Naive thymus-derived CD8-positive, alpha-beta T cell (primary cell): ENCODE measurements around the gene PLAAT2. TPM values are rescaled to one million over a fixed set of nuclear protein-coding genes. Genes with fewer than 3 reads are reported as not detected.
"Not testable (repeated sequence)": the region's sequence is repeated elsewhere in the genome, so short reads cannot be mapped to it uniquely, and the experiment has no call there.

Experiments used
- ATAC-seq, 2 donors: fragments of 150-1000 bp; cut with Tn5 transposase in 1 of 2; sonication (Bioruptor Pico), chemical (Tn5 transposase) in 1 of 2; 1 replicate in 1 of 2; 2 replicates in 1 of 2; pipeline ENCODE4 v1.10.0; 2021; ENCODE audit warnings: mild to moderate bottlenecking in 2 of 2, moderate library complexity in 2 of 2
- POLR2A ChIA-PET: fragments of 350-600 bp; sonication (Branson Sonifier 250); formaldehyde crosslinking; loops from one replicate; lab custom pipeline; 2021; ENCODE audit warnings: antibody characterized with exemption; lab: Charles Lee
- DNase-seq, 10 donors: peaks; one replicate each; pipeline versions ENCODE4 v3.0.0 to v3.0.0-alpha.2; 2020 to 2022
- H3K27ac Mint-ChIP-seq, 10 donors: one replicate each; pipeline ENCODE4 v1.8.0; 2020 to 2022; ENCODE audit warnings: mild to moderate bottlenecking in 10 of 10, mixed read lengths in 10 of 10, moderate library complexity in 4 of 10, inconsistent platforms in 1 of 10
- H3K27me3 Mint-ChIP-seq, 5 donors: one replicate each; pipeline ENCODE4 v1.8.0; 2021 to 2022; ENCODE audit warnings: mixed read lengths in 5 of 5
- H3K36me3 Mint-ChIP-seq, 3 donors: one replicate each; pipeline ENCODE4 v1.8.0; 2020 to 2022; ENCODE audit warnings: mixed read lengths in 3 of 3, mild to moderate bottlenecking in 2 of 3, inconsistent platforms in 1 of 3
- H3K4me1 Mint-ChIP-seq, 4 donors: one replicate each; pipeline ENCODE4 v1.8.0; 2021 to 2022; ENCODE audit warnings: mixed read lengths in 4 of 4
- H3K4me3 Mint-ChIP-seq, 10 donors: one replicate each; pipeline ENCODE4 v1.8.0; 2020 to 2022; ENCODE audit warnings: mild to moderate bottlenecking in 10 of 10, mixed read lengths in 10 of 10, moderate library complexity in 6 of 10, inconsistent platforms in 1 of 10
- H3K9me3 Mint-ChIP-seq, 9 donors: one replicate each; pipeline ENCODE4 v1.8.0; 2020 to 2022; ENCODE audit warnings: mixed read lengths in 9 of 9, mild to moderate bottlenecking in 3 of 9, inconsistent platforms in 1 of 9, moderate library complexity in 1 of 9
- polyA plus RNA-seq, 3 donors: library from polyadenylated mRNA; unstranded; fragments of 300-500 nt; fragmentation: Illumina TruSeq; gene quantifications; one replicate each; pipeline ENCODE4 v1.2.3, GENCODE V29; 2021
- total RNA-seq, 8 experiments: library from RNA in 2 of 8; stranded (reverse) in 2 of 8; gene quantifications; one replicate each; pipeline ENCODE4 v1.2.3 and lab custom pipeline; 2021 to 2026

Gene PLAAT2
- total RNA-seq (not detected), polyA plus RNA-seq (under 1 TPM; 0.39 to 0.69 (median 0.49) TPM), total RNA-seq (lab: John Stamatoyannopoulos, UW) (0 to 3.0 (median 0.04) reads per million in 6 experiments)

DNA sequence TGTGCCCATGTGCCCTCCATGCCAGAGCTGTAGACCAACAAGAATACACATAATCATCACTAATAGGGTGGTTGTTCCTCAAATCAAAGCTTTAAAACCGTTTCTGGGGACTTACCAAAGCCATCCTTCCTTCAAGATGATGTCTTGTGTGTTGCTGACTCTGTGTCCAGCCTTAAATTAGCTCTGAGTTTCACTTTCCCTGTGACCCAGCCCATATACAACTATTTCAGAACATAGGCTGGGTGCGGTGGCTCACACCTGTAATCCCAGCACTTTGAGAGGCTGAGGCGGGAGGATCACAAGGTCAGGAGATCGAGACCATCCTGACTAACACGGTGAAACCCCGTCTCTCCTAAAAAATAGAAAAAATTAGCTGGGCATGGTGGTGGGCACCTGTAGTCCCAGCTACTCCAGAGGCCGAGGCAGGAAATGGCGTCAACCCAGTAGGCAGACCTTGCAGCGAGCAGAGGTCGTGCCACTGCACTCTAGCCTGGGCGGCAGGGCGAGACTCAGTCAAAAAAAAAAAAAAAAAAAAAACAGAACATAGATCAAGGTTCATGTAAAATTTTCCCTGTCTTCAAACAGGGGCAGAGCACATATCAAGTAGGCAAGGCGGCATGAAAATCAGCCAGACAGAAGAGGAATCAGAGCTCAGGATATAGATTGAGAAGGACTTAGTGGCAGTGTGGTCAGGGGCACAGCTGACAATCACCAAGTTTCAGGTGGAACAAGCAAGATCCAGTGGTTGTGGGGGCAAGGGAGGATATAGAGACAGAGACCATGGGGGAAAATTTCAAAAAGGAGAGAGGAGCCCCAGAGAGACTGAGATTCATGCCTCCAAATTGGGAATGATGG, at the start of gene PLAAT2:
TSS of gene PLAAT2 (minus strand) at position 179 of the 855 bp plus-strand sequence. CDS start at position 124, 55 bp downstream.
- Mint-ChIP-seq H3K4me3 (peak within 1 kb of the TSS in 6 of 10 donors; percentile 2 to 43 (median 20)), H3K36me3 (no peaks in the 10 kb centered on the region), H3K9me3 (no peaks in the 10 kb centered on the region), H3K27ac (peak within 1 kb of the TSS in 8 of 10 donors; percentile 2 to 78 (median 44)), H3K27me3 (no peaks in the 10 kb centered on the region), H3K4me1 (peaks cover 32 to 68% (median 66%) of the 10 kb centered on the region in 4 donors)
- POLR2A ChIA-PET = interaction anchor here (3.1 to 5.9 kb wide), 2 partner anchors 11 kb away, joined by 14 to 58 read pairs; no protein-coding TSS in a partner anchor
- ATAC-seq (no peak), DNase-seq (no peak)

- DNase-seq (no peak), ATAC-seq (no peak)
- no peak overlapping the region for H3K4me3 Mint-ChIP-seq
- peaks cover 13 to 24% (median 22%) of the 10 kb centered on the region in 4 donors for H3K4me1 Mint-ChIP-seq
- no peaks in the 10 kb centered on the region for H3K9me3 Mint-ChIP-seq
- peak overlapping the region in 4 of 10 donors; percentile 4 to 80 (median 16) for H3K27ac Mint-ChIP-seq
- POLR2A ChIA-PET = no interaction called here
- H3K36me3 Mint-ChIP-seq = no peaks in the 10 kb centered on the region
- peaks cover 0 to 2% (median 0%) of the 10 kb centered on the region in 5 donors for H3K27me3 Mint-ChIP-seq
These were observed 49.0 kb upstream of the PLAAT2 start for GRCh38 chr11:63612181-63612580.

- DNase-seq = no peak
- Mint-ChIP-seq H3K36me3 (no peaks in the 10 kb centered on the region), H3K27ac (peak overlapping the region in 4 of 10 donors; percentile 4 to 58 (median 34)), H3K27me3 (peaks cover 0 to 2% (median 0%) of the 10 kb centered on the region in 5 donors), H3K9me3 (no peaks in the 10 kb centered on the region), H3K4me1 (peaks cover 16 to 27% (median 23%) of the 10 kb centered on the region in 4 donors), H3K4me3 (no peak overlapping the region)
- no peak for ATAC-seq
- POLR2A ChIA-PET = no interaction called here
These were observed 48.2 kb upstream of the PLAAT2 start for GRCh38 chr11:63611395-63611747.

DNA sequence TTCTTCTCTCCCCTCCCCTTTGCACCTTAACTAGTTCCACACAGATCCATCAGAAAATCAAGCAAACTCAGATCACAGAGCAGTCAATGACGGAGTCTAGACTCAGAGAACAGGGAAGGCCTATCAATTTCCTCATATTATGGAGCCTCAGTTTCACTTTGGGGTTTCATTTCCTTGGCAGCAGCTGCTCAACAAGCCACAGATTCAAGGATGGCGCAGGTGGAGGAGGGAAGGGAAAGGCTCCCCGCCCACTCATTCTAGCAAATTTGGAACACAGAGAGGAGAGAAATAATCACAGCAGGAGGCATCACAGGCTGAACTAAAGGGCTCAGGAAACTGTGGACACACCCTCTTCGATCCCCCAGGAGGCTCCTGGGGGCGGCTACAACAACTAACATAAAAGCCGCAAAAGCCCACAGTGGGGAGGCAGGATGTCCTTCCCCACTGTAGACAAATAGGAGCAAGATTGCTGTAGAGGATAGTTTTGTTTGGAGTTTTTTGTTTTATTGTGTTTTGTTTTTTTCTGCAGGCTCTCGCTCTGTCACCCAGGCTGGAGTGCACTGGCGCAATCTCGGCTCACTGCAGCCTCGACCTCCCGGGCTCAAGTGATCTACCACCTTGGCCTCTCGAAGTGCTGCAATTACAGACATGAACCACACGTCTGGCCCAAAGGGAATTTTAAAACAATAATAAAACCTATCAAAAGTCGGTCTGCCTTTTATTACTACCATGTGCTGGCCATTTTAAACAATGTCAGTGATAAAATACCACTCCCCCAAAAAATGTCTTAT, 47.6 kb upstream of the PLAAT2 start:
- Mint-ChIP-seq H3K9me3 (no peaks in the 10 kb centered on the region), H3K4me1 (peaks cover 16 to 27% (median 23%) of the 10 kb centered on the region in 4 donors), H3K27me3 (peaks cover 0 to 2% (median 0%) of the 10 kb centered on the region in 5 donors), H3K4me3 (peak overlapping the region in 1 of 10 donors; percentile 3), H3K36me3 (no peaks in the 10 kb centered on the region), H3K27ac (peak overlapping the region in 6 of 10 donors; percentile 18 to 81 (median 60))
- POLR2A ChIA-PET = no interaction called here
- DNase-seq (no peak), ATAC-seq (no peak)

GRCh38 chr11:63609971-63610580, 46.9 kb upstream of the PLAAT2 start:
- Mint-ChIP-seq H3K4me3 (no peak overlapping the region), H3K27ac (peak overlapping the region in 3 of 10 donors; percentile 18 to 81 (median 22)), H3K36me3 (no peaks in the 10 kb centered on the region), H3K4me1 (peaks cover 16 to 27% (median 23%) of the 10 kb centered on the region in 4 donors), H3K9me3 (no peaks in the 10 kb centered on the region), H3K27me3 (peaks cover 0 to 2% (median 0%) of the 10 kb centered on the region in 5 donors)
- POLR2A ChIA-PET = no interaction called here
- no peak for DNase-seq
- ATAC-seq = no peak

DNA sequence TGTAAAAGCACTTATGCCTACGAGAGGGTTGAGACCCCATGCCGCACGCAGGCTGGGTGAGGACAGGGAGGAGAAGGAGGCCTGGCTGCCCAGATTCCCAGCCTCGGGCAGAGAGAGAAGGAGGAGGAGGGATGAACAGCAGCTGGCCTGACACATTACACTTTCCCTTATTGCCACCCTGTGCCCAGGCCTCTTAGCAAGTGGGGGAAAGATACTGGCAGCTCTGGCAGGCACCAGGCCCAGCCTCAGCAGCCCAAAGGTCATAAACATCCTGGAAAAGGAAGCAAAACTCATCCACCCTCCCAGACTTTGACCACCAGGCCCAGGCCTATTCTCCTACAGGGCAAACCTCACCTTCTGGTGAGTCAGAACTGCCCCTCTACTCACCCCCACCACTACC, 46.4 kb upstream of the PLAAT2 start:
- Mint-ChIP-seq H3K4me3 (no peak overlapping the region), H3K27me3 (peaks cover 0 to 2% (median 0%) of the 10 kb centered on the region in 5 donors), H3K36me3 (no peaks in the 10 kb centered on the region), H3K9me3 (no peaks in the 10 kb centered on the region), H3K4me1 (peaks cover 15 to 27% (median 22%) of the 10 kb centered on the region in 4 donors), H3K27ac (peak overlapping the region in 8 of 10 donors; percentile 1 to 90 (median 30))
- no peak for ATAC-seq
- DNase-seq = no peak
- POLR2A ChIA-PET = interaction anchor here (0.5 kb wide), 1 partner anchor 926 kb away, joined by 3 read pairs; no protein-coding TSS in a partner anchor

DNA sequence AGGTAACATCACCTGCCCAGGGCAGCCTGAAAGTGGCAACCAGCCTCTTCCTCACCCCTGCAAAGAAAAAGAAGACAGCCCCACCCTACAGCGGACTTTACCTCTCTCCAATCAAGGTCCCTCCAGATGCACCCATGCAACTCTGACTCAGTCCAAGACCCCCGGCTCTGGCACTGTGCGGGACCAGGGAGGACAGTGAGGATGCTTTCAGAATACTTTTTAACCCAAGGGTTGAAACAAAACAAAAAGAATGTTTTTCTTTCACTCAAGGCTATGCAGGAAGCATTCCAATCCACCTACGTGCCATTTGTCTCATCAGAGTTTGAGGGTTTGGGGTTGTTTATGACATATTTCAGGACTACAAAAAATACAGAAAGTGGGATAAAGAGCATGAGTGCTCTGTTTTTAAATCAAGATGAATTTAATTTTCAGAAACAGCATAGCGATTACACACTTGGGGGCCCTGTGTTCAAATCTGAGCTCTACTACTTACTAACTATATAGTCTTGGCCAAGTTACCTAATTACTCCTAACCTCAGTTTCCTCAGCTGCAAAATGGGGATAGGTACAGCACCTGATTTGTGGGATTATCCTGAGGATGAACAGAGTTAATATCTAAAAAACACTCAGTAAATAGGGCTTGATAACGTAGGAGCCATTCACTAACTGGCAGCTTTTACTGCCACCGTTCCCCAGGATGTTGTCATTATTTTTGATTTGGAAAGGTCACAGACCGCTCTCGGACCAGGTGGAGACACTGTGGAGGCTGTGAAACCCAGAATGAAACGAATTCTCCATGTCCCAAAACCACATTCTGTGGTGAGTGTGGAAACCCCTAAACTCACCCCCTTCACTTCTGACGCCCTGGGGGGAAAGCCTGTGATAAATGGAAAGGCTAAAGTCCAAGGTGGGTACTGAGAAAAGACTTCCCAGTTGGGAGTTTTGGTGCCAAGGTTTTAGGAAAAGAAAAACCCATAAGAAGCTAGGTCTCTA, 45.5 kb upstream of the PLAAT2 start:
- Mint-ChIP-seq H3K27ac (peak overlapping the region in 4 of 10 donors; percentile 1 to 49 (median 32)), H3K4me3 (peak overlapping the region in 1 of 10 donors; percentile 11), H3K4me1 (peaks cover 13 to 27% (median 20%) of the 10 kb centered on the region in 4 donors), H3K36me3 (no peaks in the 10 kb centered on the region), H3K27me3 (peaks cover 0 to 2% (median 0%) of the 10 kb centered on the region in 5 donors), H3K9me3 (no peaks in the 10 kb centered on the region)
- POLR2A ChIA-PET = interaction anchor here (0.5 to 0.6 kb wide), 2 partner anchors 103 to 925 kb away, joined by 3 to 6 read pairs; no protein-coding TSS in a partner anchor
- no peak for DNase-seq
- no peak for ATAC-seq

DNA sequence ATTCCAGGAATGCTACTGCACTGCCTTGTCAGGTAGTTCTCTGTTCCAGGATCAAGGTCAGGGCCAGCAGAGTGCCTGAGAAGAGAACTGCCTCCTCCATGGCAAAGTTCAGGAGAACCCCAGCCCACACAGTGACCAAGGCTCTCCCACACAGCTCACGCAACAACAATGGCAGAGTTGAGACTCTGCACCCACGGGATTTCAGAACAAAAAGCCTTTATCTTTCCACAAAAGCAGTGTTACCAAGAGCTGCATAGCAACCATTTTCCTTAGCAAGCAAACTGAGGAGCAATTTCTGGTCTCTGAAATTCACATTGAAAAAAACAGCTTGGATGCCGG, 40.0 kb upstream of the PLAAT2 start:
- no peak overlapping the region for H3K27ac Mint-ChIP-seq
- ATAC-seq = no peak
- peaks cover 1 to 7% (median 5%) of the 10 kb centered on the region in 4 donors for H3K4me1 Mint-ChIP-seq
- no peak for DNase-seq
- no peaks in the 10 kb centered on the region for H3K9me3 Mint-ChIP-seq
- H3K27me3 Mint-ChIP-seq = no peaks in the 10 kb centered on the region
- H3K36me3 Mint-ChIP-seq = no peaks in the 10 kb centered on the region
- no peak overlapping the region for H3K4me3 Mint-ChIP-seq
- POLR2A ChIA-PET = no interaction called here

GRCh38 chr11:63602290-63603179, 39.4 kb upstream of the PLAAT2 start:
- POLR2A ChIA-PET = interaction anchor here (0.6 kb wide), 1 partner anchor 29 kb away, joined by 4 read pairs; no protein-coding TSS in a partner anchor
- not testable (repeated sequence) for H3K36me3 Mint-ChIP-seq, H3K9me3 Mint-ChIP-seq, DNase-seq, H3K4me1 Mint-ChIP-seq, H3K27me3 Mint-ChIP-seq, ATAC-seq, H3K4me3 Mint-ChIP-seq
- peak overlapping the region in 1 of 10 donors; percentile 24 for H3K27ac Mint-ChIP-seq

DNA sequence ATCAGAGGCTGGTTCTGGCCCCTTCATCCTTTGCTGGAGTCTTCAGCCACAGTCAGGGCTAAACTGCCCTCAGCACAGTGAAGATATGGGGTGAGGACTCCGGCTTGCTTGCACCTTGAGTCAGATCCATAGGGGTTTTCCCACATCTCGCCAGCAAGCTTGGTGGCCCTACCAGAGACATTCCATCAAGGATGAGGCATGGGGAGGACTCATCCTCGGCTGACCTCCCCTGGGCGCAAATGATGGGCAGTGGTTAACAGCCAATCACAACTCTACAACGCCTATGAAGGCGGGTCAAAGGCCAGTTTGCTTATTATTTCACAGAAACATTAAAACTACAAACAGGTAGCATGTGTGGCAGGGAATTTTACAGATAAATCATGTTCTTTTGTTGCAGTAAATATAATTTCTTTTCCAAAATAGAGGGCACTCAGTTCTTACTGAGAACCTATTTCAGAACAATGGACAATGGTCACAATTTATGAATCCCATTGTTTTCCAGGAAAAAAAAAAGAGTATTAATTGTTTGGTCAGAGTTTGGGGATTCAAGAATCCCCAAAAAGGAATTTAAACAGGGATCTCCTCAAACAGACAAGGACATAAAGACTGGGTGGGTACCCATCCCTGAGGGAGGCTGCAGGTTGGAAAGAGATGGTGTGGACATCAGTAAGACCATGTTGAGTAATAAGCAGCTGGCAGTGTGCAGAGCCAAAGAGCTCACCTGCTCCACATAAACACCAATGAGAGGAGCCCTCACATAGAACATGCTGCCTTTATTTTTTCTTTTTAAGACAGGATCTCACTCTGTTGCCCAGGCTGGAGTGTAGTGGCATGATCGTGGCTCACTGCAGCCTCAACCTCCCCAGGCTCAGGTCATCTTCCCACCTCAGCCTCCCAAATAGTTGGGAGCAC, 36.3 kb upstream of the PLAAT2 start:
- Mint-ChIP-seq H3K27ac (peak overlapping the region in 1 of 10 donors; percentile 53), H3K36me3 (peaks cover 0 to 3% (median 2%) of the 10 kb centered on the region in 3 donors), H3K9me3 (no peaks in the 10 kb centered on the region), H3K27me3 (no peaks in the 10 kb centered on the region), H3K4me1 (peaks cover 0 to 7% (median under 1%) of the 10 kb centered on the region in 4 donors), H3K4me3 (no peak overlapping the region)
- DNase-seq (no peak), ATAC-seq (no peak)
- POLR2A ChIA-PET = no interaction called here
